Measurements from ENCODE around the gene HOXC9. TPM values are rescaled to one million over a fixed set of nuclear protein-coding genes. Genes with fewer than 3 reads are reported as not detected.
A peak's percentile ranks its signal among the peaks of the same experiment; 100 is the strongest.

HOXC9 gene
- total RNA-seq, 1 experiment from 2014 or later = 3.8 TPM

GRCh38 chr12:54021432-54022013 lies 21.6 kb downstream of the HOXC9 start:
- DNase-seq (ENCODE audit: extremely low read depth, low read depth) = peak; percentile 13

- no peak for DNase-seq (ENCODE audit: extremely low read depth, low read depth)
Observed at GRCh38 chr12:54022960-54023884, 23.3 kb downstream of the HOXC9 start.

GRCh38 chr12:54024127-54024526 lies 24.2 kb downstream of the HOXC9 start:
- DNase-seq (ENCODE audit: extremely low read depth, low read depth) = no peak

GRCh38 chr12:54024581-54025305 lies 24.8 kb downstream of the HOXC9 start:
- no peak for DNase-seq (ENCODE audit: extremely low read depth, low read depth)

DNA sequence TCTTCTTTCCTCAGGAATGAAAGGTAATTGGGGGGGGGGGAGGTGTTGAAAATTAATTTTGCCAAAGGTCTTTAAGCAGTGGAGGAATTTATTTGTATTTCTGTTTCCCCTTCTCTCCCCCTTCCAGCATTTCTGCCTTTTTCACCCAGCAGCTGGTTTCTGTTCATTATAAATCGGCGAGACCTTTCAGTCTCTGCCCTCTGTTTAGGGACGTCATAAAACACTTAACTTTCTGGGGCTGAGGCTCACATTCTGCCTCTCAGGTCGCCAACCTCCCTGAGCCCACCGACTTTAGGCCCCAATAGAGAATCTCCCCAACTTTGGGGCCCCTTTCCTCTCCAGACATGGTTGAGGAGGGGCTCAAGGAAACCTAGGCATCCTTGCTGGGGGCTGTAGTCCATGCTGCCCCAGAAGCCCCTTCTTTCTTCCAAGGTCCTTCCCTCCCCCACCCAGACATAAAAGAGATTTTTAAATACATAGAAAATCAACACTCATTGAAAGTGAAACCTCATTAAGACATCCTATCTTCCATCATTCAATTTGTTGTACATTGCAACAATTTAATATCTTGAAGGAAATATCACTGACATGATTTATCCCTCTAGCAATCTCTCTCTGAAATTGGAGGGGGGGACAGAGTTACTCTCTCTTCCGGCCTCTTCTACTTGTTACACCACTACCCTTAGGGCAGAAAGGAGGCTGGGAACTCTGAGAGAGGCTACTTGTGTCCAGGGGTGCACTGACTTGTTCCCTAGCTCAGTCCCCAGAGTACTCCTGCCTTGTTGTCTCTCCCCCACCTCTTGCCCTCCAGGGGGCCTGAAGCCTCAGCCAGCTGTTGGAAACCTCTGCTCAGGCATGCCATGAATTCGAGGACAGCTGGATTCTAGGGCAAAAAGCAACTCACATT lies 25.8 kb downstream of the HOXC9 start:
- no peak for DNase-seq (ENCODE audit: extremely low read depth, low read depth)

DNA sequence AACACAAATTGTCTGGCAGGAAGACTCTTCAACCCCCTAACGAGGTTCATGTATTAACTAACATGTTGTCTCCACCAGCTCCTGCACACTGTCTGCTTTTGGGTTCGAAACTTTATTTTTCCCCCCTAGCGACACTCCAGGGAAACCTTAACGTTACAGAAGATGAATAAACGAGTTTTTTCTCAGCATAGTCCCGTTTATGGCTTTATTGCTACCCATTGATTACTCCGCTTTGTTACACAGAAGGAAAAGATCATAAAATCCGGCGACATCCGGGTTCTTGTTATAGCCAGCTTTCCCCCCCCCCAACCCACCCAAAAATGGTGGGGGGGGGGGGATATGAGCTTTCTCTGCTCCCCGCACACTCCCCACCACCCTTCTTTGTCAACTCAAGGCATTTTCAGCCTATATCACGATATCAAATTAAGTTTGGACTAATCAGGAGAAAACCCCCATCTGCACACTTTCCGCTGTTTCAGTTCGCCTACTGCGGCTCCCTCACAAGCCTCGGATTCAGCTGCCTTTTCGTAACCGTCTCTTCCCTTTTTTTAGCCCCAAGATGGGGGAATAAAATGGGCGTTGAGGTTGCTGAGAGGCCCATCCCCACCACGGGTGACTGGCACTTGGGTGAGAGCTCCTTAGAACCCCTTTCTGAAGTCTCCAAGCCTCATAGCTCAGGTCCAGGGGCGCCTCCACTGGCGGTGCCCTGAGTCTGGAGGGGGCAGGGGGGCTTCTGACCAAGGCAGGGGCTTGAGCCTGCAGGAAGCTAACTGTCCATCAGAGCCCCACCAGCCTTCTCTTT lies 26.9 kb downstream of the HOXC9 start:
- no peak for DNase-seq (ENCODE audit: extremely low read depth, low read depth)

DNA sequence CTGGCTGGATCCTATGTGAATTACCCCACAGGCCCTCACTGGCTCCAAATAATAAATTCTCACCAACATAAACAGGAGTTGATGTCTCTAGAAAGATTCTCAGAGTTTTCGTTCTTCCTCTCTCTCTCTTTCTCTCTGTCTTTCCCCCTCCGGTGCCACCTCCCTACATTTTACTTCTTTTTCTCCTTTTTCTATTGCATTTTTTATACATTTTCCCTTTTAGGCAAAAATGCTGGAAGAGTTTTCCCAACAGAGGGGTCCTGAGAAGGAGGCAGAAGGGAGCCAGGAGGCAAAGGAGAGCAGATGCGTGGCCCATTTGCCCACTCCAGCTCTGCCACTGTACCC lies 27.5 kb downstream of the HOXC9 start:
- no peak for DNase-seq (ENCODE audit: extremely low read depth, low read depth)

DNA sequence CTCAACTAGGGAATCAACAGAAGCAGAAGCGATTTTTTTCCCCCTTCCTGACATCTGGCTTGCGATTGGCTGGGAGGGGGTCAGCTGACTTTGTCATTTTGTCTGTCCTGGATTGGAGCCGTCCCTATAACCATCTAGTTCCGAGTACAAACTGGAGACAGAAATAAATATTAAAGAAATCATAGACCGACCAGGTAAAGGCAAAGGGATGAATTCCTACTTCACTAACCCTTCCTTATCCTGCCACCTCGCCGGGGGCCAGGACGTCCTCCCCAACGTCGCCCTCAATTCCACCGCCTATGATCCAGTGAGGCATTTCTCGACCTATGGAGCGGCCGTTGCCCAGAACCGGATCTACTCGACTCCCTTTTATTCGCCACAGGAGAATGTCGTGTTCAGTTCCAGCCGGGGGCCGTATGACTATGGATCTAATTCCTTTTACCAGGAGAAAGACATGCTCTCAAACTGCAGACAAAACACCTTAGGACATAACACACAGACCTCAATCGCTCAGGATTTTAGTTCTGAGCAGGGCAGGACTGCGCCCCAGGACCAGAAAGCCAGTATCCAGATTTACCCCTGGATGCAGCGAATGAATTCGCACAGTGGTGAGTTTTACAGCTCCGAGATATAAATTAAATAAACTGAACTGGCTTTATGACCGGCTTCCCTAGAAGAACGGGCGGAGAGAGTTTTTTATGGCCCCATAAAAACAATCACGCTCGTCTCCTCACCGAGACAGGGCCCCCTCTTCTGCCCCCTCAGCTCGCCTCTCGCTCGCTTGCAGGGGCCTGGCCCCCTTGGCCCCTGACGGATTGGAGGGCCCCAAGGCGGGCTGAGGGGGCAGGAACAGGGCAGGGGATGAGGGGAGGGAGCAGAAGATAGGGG lies 28.6 kb downstream of the HOXC9 start, which contains the start of gene HOXC6:
TSS of gene HOXC6 (plus strand) at position 127 of the 888 bp plus-strand sequence. CDS start at position 209, 82 bp downstream.
- no peak for DNase-seq (ENCODE audit: extremely low read depth, low read depth)

DNA sequence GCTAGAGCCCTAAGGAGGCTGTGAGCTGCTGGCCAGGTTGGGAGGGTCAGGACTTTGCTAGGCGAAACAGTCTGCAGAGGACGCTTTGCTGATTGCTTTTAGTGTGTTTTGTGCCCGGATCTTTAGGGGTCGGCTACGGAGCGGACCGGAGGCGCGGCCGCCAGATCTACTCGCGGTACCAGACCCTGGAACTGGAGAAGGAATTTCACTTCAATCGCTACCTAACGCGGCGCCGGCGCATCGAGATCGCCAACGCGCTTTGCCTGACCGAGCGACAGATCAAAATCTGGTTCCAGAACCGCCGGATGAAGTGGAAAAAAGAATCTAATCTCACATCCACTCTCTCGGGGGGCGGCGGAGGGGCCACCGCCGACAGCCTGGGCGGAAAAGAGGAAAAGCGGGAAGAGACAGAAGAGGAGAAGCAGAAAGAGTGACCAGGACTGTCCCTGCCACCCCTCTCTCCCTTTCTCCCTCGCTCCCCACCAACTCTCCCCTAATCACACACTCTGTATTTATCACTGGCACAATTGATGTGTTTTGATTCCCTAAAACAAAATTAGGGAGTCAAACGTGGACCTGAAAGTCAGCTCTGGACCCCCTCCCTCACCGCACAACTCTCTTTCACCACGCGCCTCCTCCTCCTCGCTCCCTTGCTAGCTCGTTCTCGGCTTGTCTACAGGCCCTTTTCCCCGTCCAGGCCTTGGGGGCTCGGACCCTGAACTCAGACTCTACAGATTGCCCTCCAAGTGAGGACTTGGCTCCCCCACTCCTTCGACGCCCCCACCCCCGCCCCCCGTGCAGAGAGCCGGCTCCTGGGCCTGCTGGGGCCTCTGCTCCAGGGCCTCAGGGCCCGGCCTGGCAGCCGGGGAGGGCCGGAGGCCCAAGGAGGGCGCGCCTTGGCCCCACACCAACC lies 29.8 kb downstream of the HOXC9 start:
- DNase-seq (ENCODE audit: extremely low read depth, low read depth) = no peak

DNA sequence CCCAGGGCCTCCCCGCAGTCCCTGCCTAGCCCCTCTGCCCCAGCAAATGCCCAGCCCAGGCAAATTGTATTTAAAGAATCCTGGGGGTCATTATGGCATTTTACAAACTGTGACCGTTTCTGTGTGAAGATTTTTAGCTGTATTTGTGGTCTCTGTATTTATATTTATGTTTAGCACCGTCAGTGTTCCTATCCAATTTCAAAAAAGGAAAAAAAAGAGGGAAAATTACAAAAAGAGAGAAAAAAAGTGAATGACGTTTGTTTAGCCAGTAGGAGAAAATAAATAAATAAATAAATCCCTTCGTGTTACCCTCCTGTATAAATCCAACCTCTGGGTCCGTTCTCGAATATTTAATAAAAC lies 30.5 kb downstream of the HOXC9 start:
- DNase-seq (ENCODE audit: extremely low read depth, low read depth) = no peak

DNA sequence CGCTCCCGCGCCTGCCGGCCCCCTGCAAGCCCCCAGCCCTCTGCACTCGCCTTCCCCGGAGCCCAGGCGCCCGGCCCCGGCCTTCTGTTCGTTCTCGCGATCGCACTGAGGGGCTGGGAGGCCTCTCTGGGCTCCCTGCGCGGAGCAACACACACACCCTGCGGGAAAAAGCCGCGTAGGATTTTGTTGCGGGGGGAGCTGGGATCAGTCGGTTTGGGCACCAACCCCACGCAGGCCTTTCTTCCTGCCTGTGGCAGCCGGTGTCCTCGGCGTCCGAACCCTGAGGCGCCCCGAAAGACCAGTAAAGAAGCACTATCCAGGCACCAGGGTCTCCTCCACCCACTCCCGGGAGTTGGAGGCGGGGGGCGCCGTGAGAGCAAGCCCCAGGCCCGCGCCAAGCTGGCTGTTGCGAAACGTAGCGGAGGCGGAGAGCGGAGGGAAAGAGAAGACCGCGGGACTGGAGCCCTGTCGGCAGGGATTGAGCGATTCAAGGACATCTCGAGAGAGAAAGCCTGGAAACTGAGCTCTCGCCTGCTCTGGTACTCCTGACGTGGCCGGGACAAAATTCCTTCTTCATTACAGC lies 31.0 kb downstream of the HOXC9 start:
- DNase-seq (ENCODE audit: extremely low read depth, low read depth) = no peak

GRCh38 chr12:54031480-54031879 lies 31.5 kb downstream of the HOXC9 start:
- DNase-seq (ENCODE audit: extremely low read depth, low read depth) = no peak

GRCh38 chr12:54032086-54032619 lies 32.2 kb downstream of the HOXC9 start:
- no peak for DNase-seq (ENCODE audit: extremely low read depth, low read depth)

- DNase-seq (ENCODE audit: extremely low read depth, low read depth) = peak; percentile 74
Observed at GRCh38 chr12:54032627-54033100, 32.7 kb downstream of the HOXC9 start, which contains the start of gene HOXC5. HOXC5 (plus strand) TSS chr12:54033050; CDS start chr12:54033123, 73 bp downstream.

DNA sequence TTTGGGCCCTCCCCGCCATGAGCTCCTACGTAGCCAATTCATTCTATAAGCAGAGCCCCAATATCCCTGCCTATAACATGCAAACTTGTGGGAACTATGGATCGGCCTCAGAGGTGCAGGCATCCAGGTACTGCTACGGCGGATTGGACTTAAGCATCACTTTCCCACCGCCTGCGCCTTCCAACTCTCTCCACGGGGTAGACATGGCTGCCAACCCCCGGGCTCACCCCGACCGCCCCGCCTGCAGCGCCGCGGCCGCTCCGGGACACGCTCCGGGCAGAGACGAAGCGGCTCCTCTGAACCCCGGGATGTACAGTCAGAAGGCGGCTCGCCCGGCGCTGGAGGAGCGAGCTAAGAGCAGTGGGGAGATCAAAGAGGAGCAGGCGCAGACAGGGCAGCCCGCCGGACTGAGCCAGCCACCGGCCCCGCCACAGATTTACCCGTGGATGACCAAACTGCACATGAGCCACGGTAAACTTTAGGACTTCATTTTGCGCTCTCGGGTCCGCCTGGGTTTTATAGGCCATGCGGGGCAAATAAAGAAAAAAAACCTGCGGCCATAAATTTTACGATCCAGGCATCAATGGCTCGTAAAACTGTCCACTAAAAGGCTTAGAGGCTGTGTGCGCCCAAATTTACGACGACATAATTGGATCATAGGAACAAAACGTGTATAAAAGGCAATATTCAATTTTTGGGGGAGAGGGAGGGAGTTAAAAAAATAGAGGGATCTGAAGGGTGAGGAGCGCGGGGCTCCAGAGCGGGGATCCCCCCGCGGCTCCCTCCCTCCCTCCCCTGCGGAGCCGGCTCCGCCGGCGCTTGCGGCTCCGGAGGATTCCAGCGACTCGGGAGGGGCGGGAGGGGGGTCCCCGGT lies 33.4 kb downstream of the HOXC9 start:
- peak; percentile 9 for DNase-seq (ENCODE audit: extremely low read depth, low read depth)

Data from NCI-H460 (cell line).